ENCODE measurements around the gene CMSS1. TPM values are rescaled to one million over a fixed set of nuclear protein-coding genes. Genes with fewer than 3 reads are reported as not detected.

The CMSS1 gene
- polyA plus RNA-seq, 1 donor from 2014 or later = 31.8 TPM

DNA sequence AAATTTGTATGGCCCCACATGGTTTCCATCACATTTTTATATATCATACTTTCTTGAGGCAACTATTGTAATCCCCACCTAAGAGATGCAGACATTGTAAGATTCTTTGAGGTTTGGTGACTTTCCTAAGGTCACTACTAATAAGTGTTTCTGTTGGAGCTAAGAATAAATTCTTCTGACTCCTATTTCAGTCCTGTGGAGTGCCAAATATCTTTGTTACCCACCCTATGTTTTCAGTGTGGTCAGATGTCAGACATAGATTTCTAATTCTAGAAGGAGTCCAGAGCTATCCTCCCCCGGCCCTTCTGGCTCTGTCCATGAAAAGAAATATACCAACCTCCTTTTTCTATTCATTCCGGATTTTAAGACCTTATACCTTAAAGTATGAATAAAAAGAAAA lies 342.9 kb downstream of the CMSS1 start:
- TF ChIP-seq EZH2 (IDR thresholded peaks at IDR 0.05; ENCODE audit: borderline replicate concordance, insufficient read depth, low read length, poor library complexity, severe bottlenecking) = no peak
- no peak for TF ChIP-seq MXI1 (conservative IDR thresholded peaks at IDR 0.05; ENCODE audit: poor library complexity, severe bottlenecking)
- TF ChIP-seq, protein P1, sequence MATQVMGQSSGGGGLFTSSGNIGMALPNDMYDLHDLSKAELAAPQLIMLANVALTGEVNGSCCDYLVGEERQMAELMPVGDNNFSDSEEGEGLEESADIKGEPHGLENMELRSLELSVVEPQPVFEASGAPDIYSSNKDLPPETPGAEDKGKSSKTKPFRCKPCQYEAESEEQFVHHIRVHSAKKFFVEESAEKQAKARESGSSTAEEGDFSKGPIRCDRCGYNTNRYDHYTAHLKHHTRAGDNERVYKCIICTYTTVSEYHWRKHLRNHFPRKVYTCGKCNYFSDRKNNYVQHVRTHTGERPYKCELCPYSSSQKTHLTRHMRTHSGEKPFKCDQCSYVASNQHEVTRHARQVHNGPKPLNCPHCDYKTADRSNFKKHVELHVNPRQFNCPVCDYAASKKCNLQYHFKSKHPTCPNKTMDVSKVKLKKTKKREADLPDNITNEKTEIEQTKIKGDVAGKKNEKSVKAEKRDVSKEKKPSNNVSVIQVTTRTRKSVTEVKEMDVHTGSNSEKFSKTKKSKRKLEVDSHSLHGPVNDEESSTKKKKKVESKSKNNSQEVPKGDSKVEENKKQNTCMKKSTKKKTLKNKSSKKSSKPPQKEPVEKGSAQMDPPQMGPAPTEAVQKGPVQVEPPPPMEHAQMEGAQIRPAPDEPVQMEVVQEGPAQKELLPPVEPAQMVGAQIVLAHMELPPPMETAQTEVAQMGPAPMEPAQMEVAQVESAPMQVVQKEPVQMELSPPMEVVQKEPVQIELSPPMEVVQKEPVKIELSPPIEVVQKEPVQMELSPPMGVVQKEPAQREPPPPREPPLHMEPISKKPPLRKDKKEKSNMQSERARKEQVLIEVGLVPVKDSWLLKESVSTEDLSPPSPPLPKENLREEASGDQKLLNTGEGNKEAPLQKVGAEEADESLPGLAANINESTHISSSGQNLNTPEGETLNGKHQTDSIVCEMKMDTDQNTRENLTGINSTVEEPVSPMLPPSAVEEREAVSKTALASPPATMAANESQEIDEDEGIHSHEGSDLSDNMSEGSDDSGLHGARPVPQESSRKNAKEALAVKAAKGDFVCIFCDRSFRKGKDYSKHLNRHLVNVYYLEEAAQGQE (IDR thresholded peaks at IDR 0.05; ENCODE audit: borderline replicate concordance) = no peak
- no peak for TF ChIP-seq TAF1 (IDR thresholded peaks at IDR 0.05; ENCODE audit: low read depth)
- no peak for TF ChIP-seq SMC3 (conservative IDR thresholded peaks at IDR 0.05; ENCODE audit: poor library complexity)
- Histone ChIP-seq H3K9me2 (ENCODE audit: insufficient read depth, low read length) (no peaks in the 10 kb centered on the region), H3K4me3 (ENCODE audit: low read length) (no peak overlapping the region), H3K36me3 (ENCODE audit: insufficient read depth, low read length) (no peaks in the 10 kb centered on the region), H2AFZ (ENCODE audit: low read depth, low read length) (no peak overlapping the region), H3K9me3 (ENCODE audit: low read length) (no peaks in the 10 kb centered on the region), H4K20me1 (ENCODE audit: insufficient read depth) (no peaks in the 10 kb centered on the region), H3K27ac (ENCODE audit: low read length) (no peak overlapping the region), H3K27me3 (ENCODE audit: insufficient read depth, low read depth, low read length) (no peaks in the 10 kb centered on the region), H3K79me2 (replicated peaks; ENCODE audit: insufficient read depth, low read length) (no peaks in the 10 kb centered on the region), H3K4me2 (ENCODE audit: low read length) (no peak overlapping the region), H3K9ac (ENCODE audit: low read length) (no peak overlapping the region), H3F3A (ENCODE audit: insufficient read depth, low read length, poor library complexity, severe bottlenecking) (no peaks in the 10 kb centered on the region)

DNA sequence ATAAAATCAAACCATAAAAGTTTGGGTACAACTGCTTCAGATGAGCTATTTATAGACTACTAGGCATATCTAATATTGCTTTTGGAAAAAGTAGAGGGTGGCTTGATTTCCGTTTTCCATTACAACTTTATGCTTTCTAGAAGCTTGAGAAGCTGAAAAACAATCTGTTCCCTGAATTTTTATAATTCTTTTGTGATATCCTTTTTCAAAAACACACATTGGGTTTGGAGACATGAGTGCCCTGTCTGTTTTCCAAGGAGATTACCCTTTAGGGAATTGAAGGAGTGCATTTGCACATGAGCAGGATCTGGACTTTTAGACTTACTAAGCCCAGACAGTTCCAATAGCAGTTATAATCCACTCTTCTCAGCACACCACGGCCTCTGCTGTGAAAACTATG lies 346.1 kb downstream of the CMSS1 start:
- Histone ChIP-seq H4K20me1 (ENCODE audit: insufficient read depth) (no peaks in the 10 kb centered on the region), H3K36me3 (ENCODE audit: insufficient read depth, low read length) (no peaks in the 10 kb centered on the region), H3F3A (ENCODE audit: insufficient read depth, low read length, poor library complexity, severe bottlenecking) (no peaks in the 10 kb centered on the region), H3K9me3 (ENCODE audit: low read length) (no peaks in the 10 kb centered on the region), H3K9ac (ENCODE audit: low read length) (no peak overlapping the region), H3K79me2 (replicated peaks; ENCODE audit: insufficient read depth, low read length) (no peaks in the 10 kb centered on the region), H3K4me3 (ENCODE audit: low read length) (no peak overlapping the region), H3K4me2 (ENCODE audit: low read length) (no peak overlapping the region), H3K27me3 (ENCODE audit: insufficient read depth, low read depth, low read length) (no peaks in the 10 kb centered on the region), H3K9me2 (ENCODE audit: insufficient read depth, low read length) (no peaks in the 10 kb centered on the region), H3K27ac (ENCODE audit: low read length) (no peak overlapping the region), H2AFZ (ENCODE audit: low read depth, low read length) (no peak overlapping the region)
- no peak for TF ChIP-seq EZH2 (IDR thresholded peaks at IDR 0.05; ENCODE audit: borderline replicate concordance, insufficient read depth, low read length, poor library complexity, severe bottlenecking)
- TF ChIP-seq, protein P1 (IDR thresholded peaks at IDR 0.05; ENCODE audit: borderline replicate concordance) = no peak
- TF ChIP-seq TAF1 (IDR thresholded peaks at IDR 0.05; ENCODE audit: low read depth) = no peak
- no peak for TF ChIP-seq RAD21 (conservative IDR thresholded peaks at IDR 0.05)
- no peak for TF ChIP-seq EP300 (conservative IDR thresholded peaks at IDR 0.05; ENCODE audit: poor library complexity, severe bottlenecking)
- TF ChIP-seq, protein P2, sequence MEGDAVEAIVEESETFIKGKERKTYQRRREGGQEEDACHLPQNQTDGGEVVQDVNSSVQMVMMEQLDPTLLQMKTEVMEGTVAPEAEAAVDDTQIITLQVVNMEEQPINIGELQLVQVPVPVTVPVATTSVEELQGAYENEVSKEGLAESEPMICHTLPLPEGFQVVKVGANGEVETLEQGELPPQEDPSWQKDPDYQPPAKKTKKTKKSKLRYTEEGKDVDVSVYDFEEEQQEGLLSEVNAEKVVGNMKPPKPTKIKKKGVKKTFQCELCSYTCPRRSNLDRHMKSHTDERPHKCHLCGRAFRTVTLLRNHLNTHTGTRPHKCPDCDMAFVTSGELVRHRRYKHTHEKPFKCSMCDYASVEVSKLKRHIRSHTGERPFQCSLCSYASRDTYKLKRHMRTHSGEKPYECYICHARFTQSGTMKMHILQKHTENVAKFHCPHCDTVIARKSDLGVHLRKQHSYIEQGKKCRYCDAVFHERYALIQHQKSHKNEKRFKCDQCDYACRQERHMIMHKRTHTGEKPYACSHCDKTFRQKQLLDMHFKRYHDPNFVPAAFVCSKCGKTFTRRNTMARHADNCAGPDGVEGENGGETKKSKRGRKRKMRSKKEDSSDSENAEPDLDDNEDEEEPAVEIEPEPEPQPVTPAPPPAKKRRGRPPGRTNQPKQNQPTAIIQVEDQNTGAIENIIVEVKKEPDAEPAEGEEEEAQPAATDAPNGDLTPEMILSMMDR (IDR thresholded peaks at IDR 0.05; ENCODE audit: poor library complexity, severe bottlenecking) = no peak
- no peak for TF ChIP-seq MXI1 (conservative IDR thresholded peaks at IDR 0.05; ENCODE audit: poor library complexity, severe bottlenecking)
- TF ChIP-seq POLR2AphosphoS5 (IDR thresholded peaks at IDR 0.05) = no peak
- TF ChIP-seq SMC3 (conservative IDR thresholded peaks at IDR 0.05; ENCODE audit: poor library complexity) = no peak
